NK-92 treated with Interleukin-12 subunit alpha and Interleukin-12 subunit beta, amount 100 ng/mL, for 24 hours (cell line): Measurements from ENCODE around the gene TBX1.
"Not testable (repeated sequence)": the region's sequence is repeated elsewhere in the genome, so short reads cannot be mapped to it uniquely, and the experiment has no call there.

Experiments
- DNase-seq: peaks from one replicate; lab custom pipeline; 2025; lab: John Stamatoyannopoulos, UW

Gene TBX1

DNA sequence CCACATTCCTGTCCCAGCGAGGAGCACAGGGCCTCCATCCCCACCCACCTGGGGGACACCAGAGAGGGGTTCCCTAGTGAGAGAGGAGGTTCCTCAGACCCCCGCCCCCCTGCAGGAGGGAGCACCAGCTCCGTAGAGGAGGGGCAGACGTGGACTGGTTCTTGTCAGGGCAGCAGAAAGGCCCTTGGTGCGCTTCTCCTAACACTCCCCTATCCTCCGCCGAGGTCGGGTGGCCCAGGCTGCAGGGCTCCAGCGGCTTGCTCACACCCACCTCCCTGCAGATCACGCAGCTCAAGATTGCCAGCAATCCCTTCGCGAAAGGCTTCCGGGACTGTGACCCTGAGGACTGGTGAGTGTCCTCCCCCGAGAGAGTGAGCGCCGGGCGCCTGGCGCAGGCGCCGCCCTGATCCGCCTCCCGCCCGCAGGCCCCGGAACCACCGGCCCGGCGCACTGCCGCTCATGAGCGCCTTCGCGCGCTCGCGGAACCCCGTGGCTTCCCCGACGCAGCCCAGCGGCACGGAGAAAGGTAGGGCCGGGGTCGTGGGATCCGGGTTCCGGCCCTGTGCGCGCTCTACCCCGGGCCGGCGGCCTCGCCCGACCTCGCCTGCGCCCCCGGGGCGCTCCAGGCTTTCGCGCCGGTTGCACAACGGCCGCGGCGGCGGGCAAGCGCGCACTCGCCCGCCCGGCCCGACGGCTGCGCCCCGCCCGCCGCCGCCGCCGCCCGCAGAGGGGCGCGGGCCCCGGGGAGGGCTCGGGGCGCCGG is 5.1 kb downstream of the TBX1 start:
- DNase-seq: no peak

DNA sequence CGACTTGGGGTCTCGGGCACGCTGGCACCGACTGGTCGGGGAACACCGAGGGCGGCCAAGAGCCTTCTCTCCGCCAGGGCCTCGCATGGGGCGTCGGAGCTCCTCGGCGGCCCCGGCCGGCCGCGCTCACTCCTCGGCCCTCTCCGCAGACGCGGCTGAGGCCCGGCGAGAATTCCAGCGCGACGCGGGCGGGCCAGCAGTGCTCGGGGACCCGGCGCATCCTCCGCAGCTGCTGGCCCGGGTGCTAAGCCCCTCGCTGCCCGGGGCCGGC is 5.6 kb downstream of the TBX1 start:
- DNase-seq: no peak

DNA sequence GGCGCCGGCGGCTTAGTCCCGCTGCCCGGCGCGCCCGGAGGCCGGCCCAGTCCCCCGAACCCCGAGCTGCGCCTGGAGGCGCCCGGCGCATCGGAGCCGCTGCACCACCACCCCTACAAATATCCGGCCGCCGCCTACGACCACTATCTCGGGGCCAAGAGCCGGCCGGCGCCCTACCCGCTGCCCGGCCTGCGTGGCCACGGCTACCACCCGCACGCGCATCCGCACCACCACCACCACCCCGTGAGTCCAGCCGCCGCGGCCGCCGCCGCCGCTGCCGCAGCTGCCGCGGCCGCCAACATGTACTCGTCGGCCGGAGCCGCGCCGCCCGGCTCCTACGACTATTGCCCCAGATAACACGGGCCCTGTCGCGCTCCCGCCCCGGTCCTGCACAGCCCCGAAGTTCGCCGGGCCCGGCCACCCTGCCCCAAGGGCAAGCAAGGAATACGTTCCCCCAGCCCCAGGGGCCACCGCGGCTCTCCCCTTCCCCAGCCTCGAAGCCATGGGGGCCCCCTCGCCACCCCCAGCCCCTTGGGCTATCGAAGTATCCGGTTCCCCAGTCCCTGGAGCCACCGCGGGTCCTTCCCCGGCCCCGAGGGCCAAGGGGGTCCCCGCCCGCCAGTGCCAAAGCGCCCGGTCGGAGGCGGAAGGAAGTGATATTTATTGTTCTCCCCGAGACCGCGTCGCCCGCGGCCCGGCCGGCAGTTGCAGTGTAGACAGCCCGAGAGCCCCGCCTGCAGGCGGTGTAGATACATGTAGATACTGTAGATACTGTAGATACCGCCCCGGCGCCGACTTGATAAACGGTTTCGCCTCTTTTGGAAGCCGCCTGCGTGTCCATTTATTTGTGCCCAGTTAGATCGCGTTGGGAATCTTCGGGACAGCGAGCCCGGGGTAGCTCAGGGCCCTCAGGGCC is 6.2 kb downstream of the TBX1 start:
- no peak for DNase-seq

DNA sequence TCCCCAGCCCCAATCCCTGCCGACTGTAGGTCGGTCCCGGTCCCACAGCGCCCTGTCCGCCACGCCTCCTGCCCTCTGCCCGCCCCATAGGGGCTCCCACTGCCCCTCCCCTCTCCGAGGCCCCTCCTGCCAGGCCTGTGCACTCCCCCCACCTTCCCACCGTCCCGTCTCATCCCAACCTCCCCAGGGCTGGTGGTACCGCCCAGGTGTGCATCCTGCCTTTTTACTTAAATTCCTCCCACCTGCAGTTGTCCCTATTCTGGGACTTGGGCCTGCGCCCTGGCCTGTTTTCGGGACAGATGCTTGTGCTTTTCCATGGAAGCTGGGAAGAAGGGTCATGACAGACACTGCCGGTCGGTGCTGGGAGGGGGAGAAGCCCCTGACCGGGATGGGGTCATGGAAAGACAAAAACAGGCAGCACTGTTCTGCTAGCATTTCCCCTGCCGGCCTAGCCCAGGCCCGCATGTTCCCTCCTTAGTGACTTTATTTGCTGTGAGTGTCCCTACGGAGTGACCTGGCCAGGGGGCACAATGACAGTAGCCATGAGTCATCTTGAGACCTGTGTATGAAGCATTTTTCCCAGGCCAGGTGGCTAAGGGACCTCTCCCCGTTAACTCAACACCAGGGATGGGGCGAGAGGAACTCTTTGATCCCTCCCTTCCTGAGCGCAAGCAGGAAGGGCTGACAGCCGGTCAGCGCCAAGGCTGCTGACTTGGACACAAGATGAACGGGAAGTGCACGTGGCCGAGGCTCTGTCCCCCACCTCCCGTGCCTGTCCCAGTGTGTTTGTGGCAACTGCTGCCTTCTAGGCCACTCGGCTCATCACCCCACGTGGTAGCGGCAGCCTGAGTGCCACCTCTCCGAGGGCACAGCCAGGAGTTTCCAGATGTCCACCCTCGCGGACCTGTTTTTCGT is 7.1 kb downstream of the TBX1 start:
- DNase-seq: no peak

DNA sequence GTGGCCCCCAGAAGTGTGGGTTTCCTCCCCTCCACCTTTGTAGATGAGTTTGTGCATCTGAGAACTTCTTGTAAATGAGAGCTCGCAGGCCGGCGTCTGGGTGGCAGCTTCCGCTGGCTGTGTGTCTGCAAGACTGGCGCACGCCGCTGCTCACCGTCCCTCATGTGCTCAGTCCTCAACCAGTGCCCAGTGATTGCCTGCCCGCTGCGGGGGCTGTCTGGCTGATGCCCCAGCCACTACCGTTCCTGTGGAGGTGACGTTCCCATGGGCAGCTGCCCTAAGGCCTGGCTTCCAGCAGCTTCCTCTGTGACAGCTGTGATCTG is 8.8 kb downstream of the TBX1 start:
- DNase-seq: no peak

DNA sequence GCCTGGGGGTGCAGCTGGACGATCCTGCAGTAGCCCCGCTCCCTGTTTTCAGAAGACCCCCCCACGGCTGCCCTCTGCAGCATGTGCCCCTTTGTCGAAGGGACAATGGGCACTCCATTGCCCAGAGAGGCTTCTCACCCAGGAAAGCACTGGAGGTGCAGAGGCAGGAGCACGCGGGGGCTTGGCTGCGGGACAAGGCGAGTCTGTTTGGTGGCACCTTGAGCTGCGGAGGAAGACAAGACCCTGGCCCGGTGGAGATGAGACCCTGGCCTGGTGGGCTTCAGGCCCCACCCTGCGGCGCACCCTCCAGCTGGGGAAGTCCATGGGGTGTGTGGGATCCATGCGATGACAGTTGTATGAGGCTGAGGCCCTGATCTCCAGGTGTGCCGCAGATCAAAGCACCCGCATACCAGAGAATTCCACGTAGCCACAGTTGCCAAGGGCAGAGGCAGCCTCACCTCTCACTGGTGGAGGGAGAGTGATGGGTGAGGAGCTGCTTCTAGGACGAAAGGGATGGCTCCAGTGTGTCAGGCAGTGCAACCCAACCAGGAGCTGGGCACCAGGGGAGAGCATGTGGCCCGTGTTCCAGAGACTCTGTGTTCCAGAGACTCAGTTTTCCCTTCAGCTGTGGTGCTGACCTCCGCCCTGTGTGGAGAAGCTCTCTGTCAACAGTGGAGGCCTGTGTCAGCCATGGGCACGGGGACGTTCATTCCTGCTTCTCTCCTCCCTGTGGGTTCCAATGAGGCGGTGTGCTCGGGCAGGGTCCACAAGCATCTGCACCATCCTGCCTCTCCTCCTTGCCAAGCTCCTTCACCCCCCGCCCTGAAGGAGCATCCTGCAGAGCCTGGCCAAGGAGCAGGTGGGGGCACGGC is 10.0 kb downstream of the TBX1 start:
- DNase-seq: no peak

DNA sequence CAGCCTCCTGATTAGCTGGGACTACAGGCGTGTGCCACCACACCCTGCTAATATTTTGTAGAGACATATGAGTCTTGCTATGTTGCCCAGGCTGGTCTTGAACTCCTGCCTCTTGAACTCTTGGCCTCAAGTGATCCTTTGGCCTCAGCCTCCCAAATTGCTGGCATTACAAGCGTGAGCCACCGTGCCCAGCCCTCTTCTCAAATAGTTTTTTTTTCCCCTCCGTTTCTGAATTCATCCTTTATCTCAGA is 11.8 kb downstream of the TBX1 start:
- DNase-seq: no peak

DNA sequence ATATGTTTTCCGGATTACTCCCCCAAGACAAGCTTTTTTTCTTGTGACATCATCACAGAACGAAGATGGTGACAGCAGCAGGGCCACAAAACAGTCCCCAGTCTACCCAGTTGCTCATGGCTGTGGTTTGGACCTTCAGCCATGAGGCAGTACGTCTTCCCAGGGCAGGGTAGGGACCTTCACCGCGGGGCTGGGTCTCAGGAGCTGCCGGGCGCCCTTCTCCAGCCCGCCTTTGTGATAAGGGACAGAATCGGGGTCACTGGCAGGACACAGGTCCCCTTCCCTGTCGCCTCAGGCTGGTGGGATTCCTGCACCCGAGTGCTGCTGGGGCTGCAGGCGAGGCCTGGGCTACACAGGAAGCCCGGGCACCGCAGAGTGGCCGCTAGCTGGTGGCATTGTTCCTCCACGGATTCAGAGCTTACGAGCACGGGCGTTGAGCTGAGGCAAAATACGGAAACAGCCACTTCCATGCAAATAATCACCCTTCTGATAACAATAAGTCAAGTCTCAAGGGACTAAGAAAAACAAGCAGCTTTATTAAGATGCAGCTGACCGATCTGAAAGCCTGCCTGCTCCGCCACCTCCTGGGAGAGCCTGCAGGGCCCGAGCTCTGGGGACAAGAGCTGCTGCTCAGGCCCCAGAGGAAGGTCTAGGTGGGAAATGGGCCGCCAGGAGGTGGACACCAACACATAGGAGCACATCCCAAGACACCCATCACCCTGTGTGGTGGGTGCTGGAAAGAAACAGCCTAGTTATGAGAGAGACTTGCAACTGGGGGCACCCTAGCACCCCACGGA is 12.3 kb downstream of the TBX1 start:
- DNase-seq: no peak

DNA sequence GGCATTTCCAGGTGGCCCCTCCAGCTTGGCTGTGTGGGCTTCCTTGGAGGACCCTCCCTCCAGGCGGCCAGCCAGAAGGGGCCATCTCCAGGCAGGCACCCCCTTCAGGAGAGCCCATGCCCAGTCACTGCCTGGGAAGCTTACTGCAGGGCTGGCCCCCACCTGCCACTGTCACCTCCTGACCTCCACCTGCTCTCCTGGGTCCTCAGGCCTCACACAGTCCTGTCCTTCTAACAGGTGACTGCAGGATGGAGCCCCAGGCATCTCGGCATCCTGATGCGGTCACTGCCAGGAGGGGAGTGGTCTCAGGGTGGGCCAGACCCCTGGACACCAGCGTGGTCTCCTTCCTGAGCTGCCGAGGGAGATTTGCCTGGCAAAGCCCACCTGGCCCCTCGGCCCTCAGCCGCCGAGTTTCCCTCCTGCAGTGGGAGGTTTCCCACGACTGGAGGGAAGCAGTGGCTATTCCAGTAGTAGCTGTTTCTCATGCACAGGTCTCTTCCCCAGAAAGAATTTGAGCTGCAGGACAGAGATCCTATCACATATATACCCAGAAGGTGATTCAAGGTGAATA is 13.0 kb downstream of the TBX1 start:
- no peak for DNase-seq

DNA sequence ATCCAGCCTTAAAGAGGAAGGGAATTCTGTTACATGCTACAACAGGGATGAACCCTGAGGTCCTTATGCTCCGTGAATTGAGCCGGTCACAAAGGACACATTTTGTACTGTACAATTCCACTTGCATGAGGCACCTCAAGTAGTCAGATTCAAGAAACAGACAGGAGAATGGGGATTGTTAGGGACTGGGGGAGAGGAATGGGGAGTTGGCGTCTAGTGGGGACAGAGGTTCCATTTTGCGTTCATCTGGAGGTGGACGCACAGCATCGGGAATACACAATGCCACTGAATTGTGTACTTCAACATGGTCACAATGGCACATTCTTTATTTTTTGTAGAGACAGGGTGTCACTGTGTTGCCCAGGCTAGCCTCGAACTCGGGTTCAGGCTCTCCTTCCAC is 14.1 kb downstream of the TBX1 start:
- DNase-seq: no peak

DNA sequence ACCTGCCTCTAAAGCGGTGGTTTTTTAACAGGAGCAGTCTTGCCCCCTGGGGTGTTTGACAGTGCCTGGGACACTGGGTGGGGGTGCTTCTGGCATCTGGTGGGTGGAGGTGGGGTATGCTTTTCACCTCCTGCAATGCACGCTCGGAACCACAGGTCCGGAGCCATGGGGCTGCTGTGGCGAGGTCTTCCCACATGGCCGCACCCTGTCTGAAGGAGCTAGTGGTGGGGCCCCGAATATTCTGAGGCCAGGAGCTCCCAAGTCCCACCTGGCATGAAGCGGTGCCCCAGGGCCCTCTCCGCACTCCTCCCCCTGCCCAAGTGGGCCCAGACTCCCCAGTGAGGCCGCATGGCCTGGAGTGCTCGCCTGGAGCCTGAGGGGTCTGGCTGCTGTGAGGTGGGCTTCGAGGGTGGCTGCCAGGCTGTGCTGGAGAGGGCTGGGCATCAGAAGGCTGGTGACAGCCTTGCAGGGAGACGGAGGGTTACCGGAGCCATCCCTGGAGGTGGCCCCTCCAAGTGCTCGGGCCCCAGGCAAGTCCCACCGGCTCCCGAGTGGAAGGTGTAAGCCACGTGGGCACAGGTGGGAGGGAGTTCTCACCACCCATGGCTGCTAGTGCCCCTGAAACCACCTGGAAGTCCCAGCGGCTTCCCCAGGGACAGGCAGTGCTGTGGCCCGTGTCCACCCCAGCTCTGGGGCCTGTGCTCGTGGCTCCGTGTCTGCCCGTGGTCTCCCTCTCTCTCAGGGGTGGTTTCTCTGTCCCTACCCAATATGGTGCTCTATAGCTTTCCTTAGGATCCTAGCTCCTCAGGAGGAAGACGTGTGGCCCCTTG is 15.1 kb downstream of the TBX1 start:
- no peak for DNase-seq

DNA sequence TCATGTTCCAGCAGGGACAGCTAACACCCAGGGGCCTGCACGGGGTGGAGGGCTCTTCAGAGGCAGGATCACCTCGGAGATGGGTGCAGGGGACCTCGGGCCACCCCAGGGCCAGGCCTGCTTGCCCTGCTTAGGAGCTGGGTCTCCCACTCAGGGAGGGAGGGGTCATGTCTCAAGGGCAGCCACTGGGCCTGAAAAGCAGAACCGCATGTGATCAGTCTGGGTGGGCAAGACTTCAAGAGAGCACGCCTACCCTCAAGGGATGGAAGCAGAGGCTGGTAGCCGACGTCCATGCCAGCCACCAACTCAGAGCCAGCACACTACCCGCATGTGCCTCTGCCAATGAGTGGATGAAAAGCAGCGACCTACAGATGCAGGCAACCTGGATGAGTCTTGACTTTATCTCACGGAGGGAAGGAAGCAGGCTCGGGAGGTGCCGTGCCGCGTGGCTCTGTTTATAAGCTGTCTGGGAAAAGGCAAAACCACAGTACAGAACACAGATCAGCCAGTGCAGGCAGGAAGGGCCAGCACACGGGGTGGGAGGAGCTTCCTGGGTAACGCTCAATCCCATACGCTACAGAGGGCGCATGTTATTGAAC is 16.0 kb downstream of the TBX1 start:
- no peak for DNase-seq

DNA sequence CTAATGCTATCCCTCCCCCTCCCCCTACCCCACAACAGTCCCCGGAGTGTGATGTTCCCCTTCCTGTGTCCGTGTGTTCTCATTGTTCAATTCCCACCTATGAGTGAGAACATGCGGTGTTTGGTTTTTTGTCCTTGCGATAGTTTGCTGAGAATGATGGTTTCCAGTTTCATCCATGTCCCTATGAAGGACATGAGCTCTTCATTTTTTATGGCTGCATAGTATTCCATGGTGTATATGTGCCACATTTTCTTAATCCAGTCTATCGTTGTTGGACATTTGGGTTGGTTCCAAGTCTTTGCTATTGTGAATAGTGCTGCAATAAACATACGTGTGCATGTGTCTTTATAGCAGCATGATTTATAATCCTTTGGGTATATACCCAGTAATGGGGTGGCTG is 16.6 kb downstream of the TBX1 start:
- not testable (repeated sequence) for DNase-seq

DNA sequence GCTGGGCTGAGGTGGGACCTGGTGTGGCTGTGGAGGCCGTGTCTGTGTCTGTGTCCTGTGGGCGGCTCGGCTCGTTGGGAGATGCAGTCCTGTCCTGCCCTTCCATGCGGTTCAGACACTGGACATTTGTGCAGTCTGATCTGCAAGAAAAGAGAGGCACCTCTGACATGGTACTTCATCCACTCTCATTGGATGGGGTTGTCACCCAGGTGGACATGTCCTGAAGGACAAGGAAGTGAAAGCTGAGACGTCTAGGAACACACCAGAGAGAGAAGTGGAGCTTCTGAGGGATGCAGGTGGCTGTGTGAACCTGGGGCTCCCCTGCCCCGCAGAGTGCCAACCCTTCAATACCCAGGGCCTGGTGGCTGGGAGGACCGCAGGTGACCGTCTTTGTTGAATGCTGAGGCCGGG is 18.4 kb downstream of the TBX1 start:
- no peak for DNase-seq

DNA sequence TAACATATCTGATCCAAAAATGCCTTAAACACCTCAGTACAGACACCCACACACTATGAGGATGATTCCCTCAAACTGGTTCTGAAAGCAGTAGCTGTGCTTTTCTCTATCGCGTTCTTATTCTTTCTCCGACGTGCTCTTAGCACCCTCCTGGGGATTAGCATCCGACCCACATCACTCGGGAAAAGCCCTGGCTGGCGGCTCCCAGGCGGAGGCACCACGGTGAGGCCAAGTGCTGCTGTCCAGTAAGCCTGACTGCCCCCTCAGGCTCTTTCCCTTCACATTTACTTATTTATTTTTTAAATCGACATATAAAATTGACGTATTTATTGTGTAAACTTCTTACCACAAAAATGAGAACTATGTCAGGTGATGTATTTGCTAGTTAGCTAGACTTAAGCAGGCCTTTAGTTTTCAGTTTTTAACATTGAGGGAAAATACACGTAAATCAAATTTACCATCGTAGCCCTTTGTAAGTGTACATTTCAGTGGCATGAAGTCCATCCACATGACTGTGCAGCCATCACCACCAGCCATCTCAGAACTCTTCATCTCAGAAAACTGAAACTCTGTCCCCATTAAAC is 19.2 kb downstream of the TBX1 start:
- no peak for DNase-seq

DNA sequence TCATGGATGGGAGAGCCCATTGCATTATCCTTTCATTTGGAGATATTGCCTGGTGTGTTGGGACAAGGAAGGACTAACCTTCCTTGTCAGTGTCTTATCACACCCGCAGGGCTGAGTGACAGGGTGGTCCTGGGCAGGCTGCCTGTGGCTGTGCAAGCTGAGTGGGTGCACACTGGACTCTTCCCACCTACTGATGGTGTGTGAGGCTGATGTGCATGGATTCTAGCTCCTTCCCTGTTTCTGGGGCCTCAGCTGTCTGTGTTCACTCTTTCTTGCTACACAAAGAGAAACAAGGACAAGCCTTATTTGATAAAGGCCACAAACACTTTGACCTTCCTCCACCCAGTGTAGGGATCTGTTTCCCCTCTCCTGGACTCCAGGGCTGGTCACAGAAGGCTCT is 22.0 kb downstream of the TBX1 start:
- DNase-seq: no peak

DNA sequence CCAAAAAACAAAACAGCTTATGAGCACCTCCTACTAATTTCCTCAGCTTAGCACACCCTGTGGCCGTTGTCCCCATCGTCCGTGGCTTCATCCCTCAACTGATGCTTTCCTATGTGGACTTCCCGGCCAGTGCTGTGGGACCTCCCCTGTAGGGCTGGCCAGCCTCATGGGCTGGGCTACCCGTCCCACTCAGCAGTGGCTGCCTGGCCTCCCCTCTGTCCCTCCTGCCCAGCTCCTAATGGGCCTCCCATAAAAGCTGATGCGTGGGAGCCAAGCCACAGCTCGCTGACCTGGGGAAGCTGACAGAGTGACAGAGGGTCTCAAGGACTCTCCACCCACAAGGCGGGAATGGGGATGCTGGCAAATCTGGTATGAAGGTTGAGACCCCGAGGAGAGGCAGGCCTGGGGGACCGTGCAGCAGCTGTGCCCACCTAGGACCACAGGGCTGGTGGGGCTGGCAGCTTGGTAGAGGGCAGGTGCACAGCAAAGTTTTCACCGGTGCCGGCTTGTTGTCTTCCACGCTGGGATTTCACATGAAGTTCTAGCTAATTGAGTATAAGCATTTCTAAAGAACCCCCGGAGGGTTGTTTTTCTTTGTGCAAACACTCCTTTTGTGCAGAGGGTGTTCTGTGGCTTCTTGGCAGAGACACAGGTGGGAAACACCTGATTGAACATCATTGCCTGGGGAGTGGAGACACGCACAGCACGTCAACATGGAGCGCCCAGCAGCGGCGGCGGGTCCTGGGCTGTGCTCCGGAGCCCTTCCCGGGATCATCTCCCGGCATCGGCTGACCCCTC is 23.2 kb downstream of the TBX1 start:
- DNase-seq: no peak
